ENCODE results near the gene HTR6.

GRCh38 chr1:19683351-19683750, 18.7 kb downstream of the HTR6 start:
- TF ChIP-seq CTCF (conservative IDR thresholded peaks at IDR 0.05; ENCODE audit: low read depth, low read length) (no peak), EZH2phosphoT487 (IDR thresholded peaks at IDR 0.05; ENCODE audit: borderline replicate concordance, low read length) (no peak)
